Activated T-cell treated with anti-CD3 and anti-CD28 coated beads, Interleukin-2, amount 50 U/mL, for 1 hour (primary cell): ENCODE data around the gene ATG5.

Experiments
- DNase-seq: peaks from one replicate; pipeline ENCODE4 v3.0.0-alpha.2; 2020

The ATG5 gene

GRCh38 chr6:106325336-106326178 lies at the start of gene ATG5:
Gene ATG5 (minus strand): TSS chr6:106325760. CDS start chr6:106316208, 9,552 bp downstream.
- DNase-seq, result peak; percentile 100

- DNase-seq, result no peak
Observed at GRCh38 chr6:106373502-106374239, 48.1 kb upstream of the ATG5 start.

DNA sequence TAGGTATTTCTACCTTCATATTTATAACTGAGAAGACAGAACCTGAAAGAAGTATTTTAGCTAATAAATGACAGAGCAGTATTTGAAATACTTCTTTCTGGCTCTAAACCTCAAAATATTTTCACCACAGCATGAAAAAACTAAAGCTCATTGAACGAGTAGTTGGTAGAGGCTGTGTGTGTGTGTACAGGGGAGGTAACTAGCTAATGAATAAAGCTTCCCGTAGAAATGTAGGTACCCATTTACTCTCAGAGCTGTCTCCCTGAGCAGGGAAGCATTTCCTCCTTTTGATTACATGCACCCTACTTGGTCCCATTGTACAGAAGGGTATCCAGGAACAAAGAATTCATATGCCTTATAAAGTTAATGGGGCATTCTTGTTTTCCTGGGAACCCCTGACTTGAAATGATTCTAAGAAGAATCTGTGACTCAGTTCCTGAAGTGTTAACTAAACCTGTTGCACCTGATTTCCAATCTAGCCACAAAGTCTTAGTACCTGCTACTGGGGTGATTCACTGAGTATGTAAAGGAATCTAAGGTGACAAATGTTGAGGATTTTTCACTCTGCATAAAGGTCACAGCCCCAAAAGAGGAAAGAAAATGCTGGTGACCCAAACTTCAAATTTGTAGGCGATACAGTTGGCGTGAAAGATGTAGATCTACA lies 47.4 kb upstream of the ATG5 start:
- DNase-seq, result no peak

GRCh38 chr6:106370639-106371038 lies 45.1 kb upstream of the ATG5 start:
- DNase-seq, result no peak

DNA sequence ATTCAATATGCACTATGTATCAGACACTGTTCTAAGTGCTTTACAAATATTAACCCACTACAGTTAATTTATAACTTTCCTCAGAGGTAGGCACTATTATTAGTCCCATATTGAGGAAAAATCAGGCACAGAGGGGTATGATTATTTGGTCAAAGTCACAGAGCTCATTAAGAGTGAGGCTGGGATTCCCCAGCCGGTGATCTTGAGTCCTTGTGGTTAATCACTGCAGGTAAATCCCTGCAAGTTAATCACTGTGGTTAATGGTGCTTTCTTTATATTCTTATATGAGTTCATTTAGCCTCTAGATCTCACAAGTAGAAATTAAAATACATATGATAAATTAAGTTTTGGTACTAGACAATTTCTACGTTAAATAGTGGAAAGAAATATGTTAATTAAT lies 44.2 kb upstream of the ATG5 start:
- DNase-seq, result no peak

DNA sequence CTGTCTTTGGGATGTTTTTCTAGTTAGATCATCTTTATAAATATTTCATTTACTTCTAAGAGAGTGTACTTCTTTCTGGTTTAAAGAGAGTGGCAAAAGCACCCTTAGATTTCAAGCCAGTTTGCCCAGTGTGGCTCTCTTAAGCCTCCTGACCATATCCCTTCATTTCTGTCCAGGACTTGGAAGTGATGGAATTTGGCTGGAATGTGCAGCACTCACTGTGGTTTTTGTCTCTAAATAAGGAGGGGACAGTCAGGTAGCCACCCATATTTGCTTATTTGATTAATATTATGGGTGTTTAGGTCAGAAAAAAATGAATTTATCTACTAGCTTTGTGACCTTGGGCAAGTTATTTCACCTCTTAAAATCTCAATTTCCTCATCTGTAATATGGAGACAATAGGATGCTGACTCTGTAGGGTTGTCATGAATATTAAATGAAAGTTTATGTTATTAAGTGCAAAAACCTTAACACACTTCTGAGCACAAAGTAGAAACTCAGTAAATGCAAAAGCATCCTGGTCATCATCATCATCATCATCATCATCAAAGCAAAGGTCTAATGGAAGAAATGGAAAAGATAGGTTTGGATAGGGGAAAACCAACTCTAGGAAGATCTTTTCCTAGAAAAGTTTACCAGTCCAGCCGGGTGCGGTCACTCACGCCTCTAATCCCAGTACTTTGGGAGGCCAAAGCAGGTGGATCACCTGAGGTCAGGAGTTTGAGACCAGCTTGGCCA lies 38.0 kb upstream of the ATG5 start:
- DNase-seq, result no peak

GRCh38 chr6:106360989-106361430 lies 35.5 kb upstream of the ATG5 start:
- DNase-seq, result no peak

GRCh38 chr6:106360410-106360988 lies 34.9 kb upstream of the ATG5 start, which contains the start of gene CRYBG1:
Gene CRYBG1 (plus strand): TSS chr6:106360717. CDS start chr6:106360909, 192 bp downstream.
- peak; percentile 85 for DNase-seq

DNA sequence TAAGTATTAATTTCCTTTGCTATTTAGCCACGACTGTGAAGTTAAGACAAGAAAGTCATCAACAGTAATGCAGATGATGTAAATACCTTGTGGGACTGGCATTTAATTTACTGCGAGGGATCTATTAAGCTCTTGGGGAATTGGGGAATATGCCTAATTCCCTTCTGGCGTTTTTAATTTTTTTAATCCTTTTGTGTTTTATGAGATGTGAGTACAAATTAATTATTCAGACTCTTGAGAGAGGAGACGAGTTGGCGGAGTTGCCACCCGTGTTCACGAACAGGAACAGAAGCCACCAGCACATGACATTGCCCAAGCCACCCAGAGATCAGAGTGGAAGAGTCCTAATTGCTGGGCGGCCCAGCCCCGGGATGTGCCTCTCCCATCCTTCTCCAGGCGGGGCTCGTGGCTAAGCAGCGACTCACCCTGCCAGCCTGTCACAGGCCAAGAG lies 34.4 kb upstream of the ATG5 start:
- no peak for DNase-seq

DNA sequence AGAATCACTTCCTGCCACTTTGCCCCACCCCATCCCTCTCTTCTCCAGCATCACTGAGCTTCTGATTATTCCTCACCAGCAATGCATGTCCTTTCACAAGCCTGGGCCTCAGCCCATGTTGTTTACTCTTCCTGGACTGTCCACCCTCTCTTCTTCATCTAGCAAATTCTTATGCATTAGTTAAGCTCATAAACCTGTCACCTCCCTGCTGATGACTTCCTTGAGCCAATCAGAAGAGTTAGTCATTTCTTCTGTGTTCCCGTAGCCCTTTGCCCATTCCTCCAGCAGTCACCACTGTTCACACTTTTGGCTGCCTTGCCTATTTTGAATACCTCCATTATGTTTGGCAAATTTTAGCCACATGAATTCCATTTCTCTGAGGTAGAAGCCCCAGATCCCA lies 30.8 kb upstream of the ATG5 start:
- DNase-seq, result no peak

- no peak for DNase-seq
Observed at GRCh38 chr6:106347219-106347618, 21.7 kb upstream of the ATG5 start.

GRCh38 chr6:106339334-106340029 lies 13.9 kb upstream of the ATG5 start:
- peak; percentile 32 for DNase-seq

DNA sequence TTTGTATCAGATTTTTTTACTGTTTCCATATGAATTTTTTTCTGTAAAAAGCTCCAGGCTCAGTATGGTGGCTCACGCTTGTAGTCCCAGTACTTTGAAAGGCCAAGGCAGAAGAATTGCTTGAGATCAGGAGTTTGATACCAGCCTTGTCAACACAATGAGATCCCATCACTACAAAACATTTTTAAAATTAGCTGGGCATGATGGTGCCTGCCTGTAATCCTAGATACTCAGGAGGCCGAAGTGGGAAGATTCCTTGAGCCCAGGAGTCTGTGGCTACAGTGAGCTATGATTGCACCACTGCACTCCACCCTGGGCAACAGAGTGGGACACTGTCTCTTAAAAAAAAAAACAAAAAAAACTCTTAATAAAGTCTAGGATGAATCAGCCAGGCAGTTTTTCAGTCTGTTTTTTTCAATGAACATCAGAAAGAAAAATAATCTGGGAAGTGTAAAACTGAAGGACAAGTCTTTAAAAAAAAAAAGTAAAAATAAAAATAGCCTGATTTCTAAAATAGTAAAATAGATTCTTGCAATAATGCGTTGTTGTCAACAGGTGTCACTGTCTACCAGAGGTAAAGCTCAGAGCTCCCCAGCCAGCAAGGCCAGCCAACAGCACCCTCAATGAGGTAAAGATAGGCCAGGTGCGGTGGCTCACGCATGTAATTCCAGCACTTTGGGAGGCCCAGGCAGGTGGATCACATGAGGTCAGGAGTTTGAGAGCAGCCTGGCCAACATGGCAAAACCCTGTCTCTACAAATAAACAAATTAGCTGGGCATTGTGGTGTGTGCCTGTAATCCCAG lies 9.3 kb upstream of the ATG5 start:
- DNase-seq, result peak; percentile 48

DNA sequence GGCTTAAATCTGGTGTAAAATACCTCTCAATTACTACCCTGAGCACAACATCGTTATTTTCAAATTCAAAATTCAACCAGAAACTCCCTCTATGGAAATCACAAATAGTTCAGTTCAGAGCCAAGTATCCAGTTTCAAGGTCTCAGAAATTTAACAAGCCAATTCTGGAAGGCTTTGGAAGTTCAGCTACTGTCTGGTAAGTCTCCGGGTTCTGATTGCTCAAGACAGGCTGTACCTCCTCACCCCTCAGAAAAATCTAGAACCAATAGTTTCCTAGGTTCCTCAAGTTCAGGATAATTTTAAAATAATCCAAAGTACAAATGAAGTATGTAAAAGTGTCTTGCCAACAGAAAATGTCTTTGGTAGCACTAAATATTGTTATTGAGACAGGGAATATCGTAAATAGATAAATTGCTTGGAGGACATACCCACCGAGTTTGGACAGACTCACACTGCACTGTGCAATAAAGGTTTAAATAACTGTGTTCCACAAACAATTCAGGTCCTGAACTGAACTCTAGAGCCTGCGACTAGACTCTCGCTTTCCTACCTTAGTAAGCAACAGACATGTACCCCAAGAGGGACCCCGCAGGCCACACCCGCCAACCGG lies 729 bp downstream of the ATG5 start:
- no peak for DNase-seq

DNA sequence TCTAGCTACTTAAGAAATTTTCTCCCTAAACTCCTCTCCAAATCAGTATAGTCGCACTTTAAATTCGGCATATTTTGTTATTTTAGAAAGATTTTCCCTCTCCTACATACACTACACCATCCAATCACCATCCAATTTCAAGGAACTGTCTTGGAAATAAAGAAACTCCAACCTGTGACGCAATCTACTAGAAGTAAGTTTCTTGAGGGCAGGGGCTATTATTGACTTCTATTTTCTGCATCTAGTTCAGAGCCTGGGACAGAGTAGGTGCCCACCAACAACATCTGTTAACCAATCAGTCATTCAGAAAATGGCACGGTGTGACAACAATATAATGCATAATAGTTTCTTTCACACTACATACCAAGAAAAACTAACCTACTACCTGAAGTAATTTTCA lies 3.6 kb downstream of the ATG5 start:
- DNase-seq, result no peak

DNA sequence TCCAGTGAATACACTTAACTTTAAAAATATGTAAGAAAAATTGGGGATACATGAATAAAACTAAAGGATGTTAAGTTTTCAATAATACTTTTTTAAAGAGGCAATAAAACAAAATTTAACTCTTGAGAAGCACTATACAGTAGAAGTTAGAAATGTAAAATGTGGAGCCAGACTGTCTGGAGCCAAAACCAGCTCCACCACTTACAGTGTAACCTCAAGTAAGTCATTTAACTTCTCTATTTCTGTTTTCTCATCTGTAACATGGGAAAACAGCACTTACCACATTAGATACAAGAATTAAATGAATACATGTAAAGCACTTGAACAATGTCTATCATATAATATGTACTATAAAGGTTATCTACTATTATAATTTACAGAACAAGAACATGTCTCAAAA lies 6.7 kb downstream of the ATG5 start:
- DNase-seq, result no peak

GRCh38 chr6:106318061-106318460 lies 7.5 kb downstream of the ATG5 start:
- no peak for DNase-seq

DNA sequence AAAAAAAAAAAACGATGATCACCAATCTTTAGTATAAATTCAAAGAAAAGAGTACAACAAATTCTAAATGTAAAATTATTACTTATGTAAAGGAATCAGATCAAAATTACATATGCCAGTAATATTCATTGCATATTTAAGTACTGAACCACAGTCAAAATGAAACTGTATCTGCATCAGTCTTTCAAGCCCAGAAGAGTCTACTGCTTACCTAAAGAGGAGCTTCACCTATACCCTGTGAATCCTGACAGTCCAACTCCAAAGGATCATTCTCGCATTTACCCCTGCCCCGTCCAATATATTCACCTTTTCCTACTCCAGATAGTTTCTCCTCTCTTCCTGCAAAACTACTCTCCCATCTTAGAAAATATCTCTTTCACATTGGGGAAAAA lies 9.2 kb downstream of the ATG5 start:
- no peak for DNase-seq

DNA sequence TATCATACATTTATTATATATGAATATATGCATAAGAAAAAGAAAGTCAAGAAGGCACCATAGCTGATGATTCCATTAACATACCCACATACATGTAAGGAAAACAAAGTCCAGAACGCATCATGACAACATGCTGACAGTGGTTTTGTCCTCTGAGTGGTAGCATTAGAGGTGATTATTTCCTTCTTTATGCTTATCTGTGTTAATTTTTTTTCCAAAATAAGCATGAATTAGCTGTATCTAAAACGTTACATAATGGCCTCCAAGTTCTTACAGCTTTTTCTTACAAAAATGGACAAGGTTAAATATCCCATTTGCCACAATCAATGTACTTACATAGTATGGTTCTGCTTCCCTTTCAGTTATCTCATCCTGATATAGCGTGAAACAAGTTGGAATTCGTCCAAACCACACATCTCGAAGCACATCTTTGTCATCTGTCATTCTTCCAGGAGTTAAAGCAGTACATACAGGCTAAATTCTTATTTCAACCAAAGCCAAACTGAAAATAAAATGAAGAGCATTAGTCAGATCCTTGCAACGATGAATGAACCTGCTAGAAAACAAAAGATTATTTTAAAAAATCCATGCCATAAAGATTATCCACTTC lies 9.7 kb downstream of the ATG5 start:
- no peak for DNase-seq
